Activated CD4-positive, alpha-beta T cell treated with anti-CD3 and anti-CD28 coated beads, Interleukin-2, amount 50 U/mL, for 4 hours (primary cell): Measurements from ENCODE around the gene NFIC.
"Not testable (repeated sequence)": the region's sequence is repeated elsewhere in the genome, so short reads cannot be mapped to it uniquely, and the experiment has no call there.

Experiments used
- DNase-seq, 2 experiments: peaks; one replicate each; pipeline ENCODE4 v3.0.0-alpha.2; 2020

NFIC gene

DNA sequence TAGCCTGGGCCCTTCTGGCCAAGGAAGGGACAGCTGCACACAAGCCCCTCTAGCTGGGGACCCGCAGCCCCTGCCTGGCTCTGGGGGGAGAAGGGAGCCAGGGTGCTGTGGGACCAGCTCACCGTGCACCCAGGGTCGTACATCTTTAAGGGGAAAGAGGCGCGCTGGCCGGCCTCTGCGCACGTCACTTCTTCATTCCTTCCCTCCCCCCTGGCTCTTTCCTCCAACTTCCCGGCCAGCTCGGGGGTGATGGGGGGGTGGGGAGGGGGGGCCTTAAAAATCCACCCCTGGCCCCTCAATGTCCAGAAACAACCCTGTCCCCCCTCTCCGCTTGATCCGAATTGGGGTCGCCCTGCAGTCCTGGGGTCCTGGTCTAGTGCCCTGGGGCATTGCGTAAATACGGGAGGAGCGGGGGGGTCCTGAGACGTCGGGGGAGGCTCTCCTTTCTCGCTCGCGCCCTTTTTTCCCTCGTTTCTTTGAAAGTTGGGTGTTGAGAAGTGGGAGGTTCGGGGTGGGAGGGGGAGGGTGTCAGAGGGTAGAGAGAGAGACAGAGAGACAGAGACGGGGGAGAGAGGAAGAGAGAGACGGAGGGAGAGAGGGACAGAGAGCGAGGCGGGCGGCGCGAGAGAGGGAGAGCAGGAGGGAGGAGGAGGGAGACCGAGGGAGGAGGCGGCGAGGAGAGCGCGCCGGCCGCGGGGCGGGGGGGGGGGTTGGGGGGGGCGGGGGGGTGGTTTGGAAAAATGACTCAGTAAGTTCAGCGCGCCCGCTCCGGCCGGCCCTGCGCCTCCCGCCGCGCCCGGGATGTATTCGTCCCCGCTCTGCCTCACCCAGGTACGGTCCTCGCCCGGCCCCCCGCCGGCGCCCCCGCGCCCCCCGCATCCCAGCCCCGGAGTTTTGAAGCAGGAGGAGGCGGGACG, at the start of gene NFIC:
TSS of gene NFIC (plus strand) at position 748 of the 917 bp plus-strand sequence. CDS start at position 802, 54 bp downstream.
- DNase-seq = peak; percentile 34 to 42

DNA sequence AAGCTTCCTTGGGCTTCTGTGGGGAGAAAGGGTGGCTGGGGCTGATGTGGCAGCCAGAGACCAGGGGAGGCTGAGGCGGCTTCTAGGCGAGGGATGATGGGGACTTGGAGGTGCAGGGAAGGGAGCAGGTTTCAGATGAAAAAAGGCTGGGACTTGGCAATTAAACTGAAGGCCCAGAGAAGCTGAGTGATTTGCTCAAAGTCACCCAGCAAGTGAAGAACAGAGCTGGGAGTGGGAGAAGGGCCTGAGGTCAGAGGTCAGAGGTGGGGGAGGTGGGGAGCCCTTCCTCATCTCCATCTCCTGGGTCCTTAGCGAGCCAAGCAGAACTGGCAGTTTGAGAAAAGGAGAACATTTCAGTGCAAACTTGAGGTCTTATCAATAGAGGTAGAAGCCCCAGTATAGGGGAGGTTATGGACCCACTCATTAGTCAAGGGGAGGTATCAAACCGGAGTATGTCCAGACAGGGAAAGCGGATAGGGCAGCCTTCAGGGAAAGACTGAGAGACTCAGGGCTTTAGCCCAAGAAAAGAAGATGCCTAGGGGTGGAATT, 49.6 kb upstream of the NFIC start:
- DNase-seq = no peak

DNA sequence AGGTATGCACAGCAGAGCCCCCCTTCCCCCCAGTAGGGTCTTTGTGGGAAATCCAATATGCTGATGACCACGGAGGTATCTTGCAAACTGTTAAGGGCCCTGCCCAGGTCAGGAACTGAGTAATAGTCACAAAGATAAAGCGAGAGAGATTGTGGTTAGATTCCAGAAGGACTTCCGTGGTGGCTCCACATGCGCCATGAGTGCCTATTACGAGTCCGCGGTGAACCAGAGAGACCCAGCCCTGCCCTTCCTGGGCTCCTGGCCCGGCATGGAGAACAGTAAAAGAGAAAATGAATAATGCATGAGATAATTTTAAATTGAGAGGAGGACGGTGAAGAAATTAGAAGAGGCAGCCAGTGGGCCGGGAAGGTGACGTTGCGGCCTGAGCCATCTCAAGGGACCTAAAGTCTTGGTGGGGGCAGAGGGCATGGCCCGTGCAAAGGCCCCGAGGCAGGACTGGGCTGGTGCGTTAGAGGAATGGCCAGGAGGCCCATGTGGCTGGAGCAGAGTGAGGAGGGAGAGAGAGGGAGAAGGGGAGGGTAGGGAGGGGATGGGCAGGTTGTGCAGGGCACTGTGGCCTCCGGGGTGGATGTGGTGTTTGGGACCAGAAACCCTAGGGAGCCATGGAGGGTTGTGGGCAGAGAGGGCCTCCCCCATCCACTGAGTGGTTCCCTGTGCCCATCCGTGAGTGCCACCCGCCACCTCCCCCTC, 46.6 kb upstream of the NFIC start:
- DNase-seq = no peak

DNA sequence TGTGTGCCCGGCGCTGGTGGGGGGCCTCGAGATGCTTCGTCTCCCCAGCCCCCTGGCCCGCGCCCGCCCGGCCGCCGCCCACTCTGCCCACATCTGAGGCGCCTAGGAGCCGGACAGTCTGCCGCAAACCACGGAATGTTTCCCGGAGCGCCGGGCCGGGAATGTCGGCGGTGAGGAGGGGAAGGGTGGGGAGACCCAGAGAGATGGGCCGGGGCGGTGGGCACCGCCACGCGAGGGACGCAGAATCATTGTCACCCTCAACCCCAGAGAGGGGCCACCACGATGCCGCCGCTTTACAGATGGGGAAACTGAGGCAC, 46.1 kb upstream of the NFIC start:
- DNase-seq = no peak

DNA sequence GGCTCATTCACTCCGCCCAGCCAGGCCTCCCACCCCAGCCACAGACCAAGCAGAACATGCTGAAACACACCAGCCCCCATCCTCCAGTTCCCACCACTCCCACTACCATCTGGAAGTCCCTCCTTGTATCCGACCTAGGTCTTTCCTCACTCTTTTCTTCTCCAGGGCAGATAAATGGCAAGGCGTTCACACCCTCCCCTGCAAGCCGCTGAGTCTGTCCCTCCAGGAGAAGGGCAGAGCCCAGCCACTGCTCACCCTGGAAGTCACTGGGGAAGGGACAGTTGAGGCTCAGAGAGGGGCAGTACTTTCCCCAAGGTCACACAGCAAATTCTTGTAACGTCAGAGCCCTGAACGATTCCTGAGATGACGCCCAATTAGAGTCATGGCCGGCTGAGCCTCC, 45.5 kb upstream of the NFIC start:
- no peak for DNase-seq

DNA sequence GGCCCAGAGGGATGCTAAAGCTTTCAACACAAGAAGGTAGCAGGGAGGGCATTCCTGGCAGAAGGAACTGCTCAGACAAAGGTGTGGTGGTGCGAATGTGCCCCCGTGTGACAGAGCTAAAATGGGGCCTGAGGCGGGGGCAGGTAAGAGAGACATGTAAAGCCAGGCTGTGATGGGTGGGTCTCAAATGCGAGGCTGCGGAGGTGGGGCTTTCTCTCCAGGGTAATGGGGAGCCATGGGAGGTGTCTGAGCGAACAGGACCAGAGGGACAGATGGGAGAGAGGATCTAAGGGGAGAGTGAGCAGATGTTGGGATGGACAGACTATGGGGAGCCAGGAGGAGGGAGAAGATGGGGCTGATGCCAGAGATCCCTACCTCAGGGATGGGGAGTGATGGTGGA, 44.7 kb upstream of the NFIC start:
- no peak for DNase-seq

DNA sequence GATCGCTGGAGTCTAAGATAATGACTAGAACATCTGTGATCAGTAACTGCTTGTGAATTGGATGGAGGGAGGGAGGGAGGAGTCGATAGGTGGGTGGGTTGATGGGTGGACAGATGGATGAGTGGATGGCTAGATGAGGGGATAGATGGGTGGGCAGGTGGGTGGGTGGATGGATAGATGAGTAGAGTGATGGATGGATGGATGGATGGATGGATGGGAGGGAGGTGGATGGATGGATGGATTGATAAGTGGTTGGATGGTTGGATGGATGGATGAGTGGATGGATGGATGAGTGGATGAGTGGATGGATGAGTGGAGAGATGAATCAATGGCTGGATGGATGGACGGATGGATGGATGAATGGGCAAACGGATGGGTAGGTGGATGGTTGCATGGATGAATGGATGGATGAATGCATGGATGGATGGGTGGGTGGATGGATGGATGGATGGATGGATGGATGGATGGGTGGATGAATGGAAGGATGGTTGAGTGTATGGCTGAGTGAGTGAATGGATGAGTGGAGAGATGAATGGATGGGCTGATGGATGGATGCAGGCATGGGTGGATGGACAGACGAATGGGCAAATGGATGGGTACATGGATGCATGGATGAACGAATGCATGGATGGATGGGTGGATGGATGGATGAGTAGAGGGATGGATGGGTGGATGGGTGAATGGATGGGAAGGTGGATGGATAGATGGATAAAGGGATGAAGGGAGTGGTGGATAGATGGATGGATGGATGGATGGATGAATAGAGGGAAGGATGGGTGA, 44.0 kb upstream of the NFIC start:
- DNase-seq = no peak

DNA sequence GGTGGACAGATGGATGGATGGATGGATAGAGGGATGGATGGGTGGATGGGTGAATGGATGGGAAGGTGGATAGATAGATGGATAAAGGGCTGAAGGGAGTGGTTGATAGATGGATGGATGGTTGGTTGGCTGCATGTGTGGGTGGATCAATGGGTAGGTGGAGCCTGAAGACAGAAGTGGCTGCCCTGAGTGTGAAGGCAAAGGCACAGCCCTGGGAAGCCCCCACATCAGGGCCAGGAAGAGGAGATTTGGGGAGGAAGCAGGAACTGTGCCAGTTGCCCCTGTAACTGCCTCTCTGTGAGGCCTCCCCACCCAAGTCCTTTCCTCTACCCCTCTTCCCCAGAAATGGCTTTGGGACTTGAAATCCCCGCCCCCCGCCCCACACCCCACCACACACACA, 43.4 kb upstream of the NFIC start:
- no peak for DNase-seq

DNA sequence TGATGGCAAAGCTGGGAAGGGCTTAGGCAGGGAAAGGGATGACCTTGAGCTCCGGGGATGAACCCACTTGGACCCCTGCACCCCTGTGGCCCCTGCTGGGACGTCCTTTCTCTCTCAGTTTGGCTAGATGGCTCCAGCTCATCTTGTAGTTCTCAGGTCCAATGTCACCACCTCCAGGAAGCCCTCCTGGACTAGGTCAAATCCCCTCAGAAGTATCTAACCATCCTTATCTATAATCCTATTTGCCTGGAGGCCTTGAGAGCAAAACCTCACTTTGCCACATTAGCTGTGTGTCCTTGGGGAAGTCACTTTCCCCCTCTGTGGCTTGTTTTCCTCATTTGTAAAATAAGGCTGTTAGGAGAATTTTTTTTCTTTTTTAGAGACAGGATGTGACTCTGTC, 42.7 kb upstream of the NFIC start:
- no peak for DNase-seq

DNA sequence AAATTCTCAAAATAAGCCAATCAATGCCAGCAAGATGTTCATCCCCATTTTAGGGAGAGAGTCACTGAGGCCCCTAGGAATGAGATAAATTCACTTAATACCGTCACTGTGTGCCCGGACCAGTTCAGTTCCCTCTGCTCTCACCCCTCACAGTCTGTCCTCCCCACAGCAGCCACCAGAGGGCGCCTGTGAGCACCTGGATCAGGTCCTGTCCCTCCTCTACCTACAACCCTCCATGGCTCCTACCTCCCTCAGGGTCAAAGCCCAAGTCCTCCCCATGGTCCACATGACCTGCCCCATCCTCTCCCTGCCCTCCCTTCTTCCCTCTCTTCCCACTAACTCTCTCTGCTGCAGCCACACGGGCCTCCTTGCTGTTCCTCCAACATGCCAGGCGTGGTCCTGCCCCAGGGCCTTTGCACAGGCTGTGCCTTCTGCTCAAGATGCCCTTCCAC, 42.0 kb upstream of the NFIC start:
- DNase-seq = peak; percentile 71 to 75

DNA sequence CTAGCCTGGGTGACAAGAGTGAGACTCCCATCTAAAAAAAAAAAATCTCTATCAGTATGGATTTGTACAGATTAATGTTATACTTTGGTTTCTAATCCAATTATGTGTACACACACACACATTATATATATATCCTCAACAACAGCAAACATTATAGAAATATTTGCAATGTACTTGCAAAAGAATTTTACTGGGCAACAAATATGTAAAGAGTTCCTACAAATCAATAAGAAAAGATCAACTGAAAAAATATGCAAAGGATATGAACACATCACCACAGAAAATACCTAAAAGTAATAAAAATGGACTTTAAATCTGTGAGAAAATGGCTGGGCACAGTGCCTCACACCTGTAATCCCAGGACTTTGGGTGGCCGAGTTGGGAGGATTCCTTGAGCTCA, 40.9 kb upstream of the NFIC start:
- no peak for DNase-seq

DNA sequence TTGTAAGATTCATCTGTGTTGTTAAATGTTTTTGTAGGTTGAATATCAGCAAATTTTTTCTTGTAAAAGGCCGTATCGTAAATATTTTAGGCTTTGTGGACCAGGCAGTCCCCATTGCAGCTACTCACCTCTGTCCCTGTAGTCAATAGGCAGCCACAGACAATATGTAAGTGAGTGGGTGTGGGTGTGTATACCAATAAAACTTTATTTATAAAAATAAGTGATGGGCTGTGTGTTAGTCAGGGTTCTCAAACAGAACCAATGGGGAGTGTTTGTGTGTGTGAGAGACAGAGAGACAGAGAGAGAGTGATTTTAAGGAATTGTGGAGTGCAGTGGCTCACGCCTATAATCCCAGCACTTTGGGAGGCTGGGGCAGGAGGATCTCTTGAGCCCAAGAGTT, 37.6 kb upstream of the NFIC start:
- no peak for DNase-seq

DNA sequence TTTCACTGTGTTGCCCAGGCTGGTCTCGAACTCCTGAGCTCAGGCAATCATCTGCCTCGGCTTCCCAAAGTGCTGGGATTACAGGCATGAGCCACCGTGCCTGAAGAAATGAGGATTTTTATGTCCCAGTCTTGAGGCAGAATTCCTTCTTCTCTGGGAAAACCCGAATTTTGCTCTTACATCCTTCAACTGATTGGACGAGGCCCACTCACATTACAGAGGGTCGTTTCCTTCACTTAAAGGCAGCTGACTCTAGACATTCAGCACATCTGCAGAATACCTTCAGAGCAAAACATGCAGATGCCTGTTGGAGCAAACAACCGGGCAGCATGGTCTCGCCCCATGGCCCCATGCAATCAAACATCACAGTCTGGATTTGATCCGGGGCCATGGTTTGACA, 36.3 kb upstream of the NFIC start:
- no peak for DNase-seq

DNA sequence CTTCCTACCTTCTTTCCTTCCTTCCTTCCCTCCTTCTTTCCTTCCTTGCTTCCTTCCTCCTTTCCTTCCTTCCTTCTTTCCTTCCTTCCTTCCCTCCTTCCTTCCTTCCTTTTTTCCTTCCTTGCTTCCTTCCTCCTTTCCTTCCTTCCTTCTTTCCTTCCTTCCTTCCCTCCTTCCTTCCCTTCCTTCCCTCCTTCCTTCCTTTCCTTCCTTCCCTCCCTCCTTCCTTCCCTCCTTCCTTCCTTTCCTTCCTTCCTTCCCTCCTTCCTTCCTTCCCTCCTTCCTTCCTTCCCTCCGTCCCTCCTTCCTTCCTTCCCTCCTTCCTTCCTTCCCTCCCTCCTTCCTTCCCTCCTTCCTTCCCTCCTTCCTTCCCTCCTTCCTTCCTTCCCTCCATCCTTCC, 34.2 kb upstream of the NFIC start:
- not testable (repeated sequence) for DNase-seq

DNA sequence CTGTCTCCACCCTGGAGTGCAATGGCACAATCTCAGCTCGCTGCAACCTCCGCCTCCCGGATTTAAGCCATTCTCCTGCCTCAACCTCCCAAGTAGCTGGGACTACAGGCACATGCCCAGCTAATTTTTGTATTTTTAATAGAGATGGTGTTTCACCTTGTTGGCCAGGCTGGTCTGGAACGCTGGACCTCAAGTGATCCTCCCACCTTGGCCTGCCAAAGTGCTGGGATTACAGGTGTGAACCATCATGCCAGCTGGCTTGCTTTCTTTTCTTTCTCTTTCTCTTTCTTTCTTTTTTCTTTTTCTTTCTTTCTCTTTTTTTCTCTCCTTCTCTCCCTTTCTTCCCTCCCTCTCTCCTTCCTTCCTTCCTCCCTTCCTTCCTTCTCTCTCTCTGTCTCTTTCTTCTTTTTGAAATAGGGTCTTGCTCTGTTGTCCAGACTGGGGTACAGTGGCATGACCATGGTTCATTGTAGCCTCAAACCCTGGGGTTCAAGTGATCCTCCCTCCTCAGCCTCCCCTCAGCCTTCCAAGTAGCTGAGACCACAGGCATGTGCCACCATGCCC, 33.3 kb upstream of the NFIC start:
- DNase-seq = no peak

DNA sequence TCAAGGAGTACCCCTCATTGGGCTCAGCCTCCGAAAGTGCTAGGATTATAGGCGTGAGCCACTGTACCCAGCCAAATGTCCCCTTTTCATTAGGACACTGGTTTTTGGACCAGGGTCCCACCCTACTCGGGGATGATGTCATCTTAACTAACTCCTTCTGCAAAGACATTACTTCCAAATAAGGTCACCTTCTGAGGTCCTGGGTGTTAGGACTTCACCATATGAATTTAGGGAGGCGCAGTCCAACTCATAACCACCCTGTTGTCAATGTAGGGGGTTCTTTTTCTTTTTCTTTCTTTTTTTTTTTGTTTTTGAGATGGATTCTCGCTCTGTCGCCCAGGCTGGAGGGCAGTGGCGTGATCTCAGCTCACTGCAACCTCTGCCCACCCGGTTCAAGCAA, 32.7 kb upstream of the NFIC start:
- no peak for DNase-seq

DNA sequence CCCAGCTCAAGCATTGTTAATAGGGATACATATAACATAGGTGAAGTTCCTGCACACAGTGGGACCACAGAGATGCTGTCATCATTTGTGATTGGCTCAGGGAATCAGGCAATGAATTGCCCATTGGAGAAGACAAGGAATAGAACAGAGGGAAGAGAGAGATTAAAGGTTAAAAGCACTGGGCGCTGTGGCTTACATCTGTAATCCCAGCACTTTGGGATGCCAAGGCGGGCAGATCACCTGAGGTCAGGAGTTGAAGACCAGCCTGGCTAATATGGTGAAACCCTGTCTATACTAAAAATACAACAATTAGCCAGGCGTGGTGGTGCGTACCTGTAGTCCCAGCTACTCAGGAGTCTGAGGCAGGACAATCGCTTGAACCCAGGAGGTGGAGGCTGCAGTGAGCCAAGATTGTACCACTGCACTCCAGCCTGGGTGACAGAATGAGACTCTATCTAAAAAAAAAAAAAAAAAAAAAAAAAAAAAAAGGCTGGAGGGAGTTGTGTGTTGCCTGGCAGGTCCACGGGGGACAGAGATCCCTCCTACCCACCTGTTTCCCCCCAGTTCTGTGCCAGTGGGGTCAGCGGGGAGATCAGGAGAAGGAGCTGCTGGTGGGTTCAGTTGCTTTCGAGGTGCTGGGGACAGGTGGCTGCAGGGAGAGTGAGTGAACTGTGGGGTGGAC, 31.5 kb upstream of the NFIC start:
- not testable (repeated sequence) for DNase-seq

DNA sequence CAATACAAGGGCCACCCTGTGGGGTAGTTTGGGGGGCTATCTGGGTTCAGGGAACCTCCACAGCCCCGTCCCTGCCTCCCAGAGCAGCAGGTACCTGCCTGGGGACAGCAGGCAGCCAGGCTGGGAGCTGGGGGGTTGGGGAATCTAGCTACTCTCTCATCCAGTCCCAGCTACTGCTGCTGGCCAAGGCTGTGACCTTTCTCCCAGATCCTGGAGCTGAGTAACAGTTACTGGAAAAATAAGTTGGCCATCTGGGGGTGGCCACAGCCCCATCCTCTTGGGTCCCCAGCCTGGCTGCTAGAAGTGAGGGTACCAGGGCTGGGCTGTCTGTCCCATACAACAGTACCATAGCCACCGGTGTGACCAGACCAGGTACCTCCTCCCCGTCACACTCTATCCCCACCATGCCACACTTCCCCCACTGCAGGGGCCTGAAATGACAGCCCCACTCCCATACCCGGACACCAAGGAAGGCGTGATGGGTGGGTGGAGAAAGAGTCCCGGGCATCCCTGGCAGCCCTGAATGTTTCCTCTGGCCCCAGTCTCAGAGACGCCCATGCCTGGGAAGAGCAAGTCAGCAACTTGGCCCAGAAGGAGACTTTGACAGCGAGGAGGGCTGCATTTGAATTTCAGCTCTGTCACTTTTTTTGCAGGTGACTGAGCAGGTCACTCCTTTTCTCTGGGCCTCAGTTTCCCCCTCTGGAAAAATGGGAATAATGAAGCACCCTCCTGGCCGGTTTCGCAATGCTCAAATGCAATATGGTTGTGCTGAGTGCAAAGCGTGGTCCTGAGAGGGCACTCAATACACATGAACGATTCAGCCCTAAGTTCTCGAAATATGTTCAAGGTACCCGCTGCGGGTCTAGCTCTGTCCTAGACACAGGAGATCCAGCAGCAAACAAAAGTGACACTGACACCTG, 30.7 kb upstream of the NFIC start:
- no peak for DNase-seq

DNA sequence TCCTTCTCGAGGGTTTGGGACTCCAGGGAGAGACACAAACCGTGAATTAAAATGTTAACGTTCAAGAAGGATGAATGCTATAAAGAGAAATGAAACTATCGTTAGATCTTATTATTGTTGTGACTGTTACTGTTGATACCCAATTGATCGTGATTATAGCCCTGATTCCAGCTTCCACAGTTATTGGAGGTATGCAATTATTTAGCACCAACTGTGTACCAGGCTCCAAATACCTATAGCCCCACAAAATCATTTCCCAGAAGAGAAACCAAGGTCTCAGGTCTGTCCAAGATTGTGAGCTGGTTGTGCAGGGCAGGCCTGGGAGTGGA, 30.1 kb upstream of the NFIC start:
- no peak for DNase-seq

DNA sequence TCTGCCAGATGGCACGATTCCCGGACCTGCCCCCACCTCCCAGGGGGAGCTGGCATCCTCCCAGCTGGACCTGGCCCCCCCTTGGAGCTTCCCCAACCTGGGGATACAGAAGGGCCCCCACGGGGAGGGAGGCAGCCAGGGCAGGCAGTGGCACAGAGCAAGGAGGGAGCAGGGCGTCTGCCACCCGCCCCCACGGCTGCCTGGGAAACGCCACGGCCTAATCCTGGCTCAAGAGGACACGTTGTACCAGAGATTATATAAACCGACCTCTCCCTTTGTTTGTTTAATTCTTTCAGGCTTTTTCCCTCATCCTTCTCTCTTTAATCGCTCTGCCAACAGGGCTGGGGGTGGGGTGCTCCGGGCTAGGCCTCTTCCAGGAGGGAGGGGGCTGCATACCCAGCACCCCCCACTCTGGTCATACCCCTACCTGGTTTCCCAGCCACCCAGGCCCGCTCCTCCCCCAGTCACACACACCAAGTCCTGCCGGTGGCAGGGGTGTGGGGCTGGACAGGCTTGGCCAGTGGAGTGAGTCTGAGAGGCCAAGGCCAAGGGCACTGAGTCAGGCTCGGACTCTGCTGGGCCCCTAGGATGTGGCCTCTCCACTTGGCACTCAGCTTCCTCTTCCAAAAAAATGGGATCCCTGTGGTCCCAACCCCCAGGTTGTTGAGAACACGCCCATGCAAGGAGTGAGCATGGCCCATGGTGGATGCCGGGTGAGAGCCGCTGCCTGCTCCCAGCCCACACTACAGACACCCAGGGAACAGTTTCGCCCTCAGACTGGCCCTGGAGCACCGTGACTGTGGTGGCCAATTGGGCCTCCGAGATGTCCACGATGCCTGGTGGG, 29.5 kb upstream of the NFIC start:
- DNase-seq = no peak
